Gastrocnemius medialis (tissue), 4 donors: ENCODE data around the gene ENDOV.

Experiments used
- CTCF ChIP-seq, 5 experiments: fragments of 450-650 bp in 3 of 5; fragments of 200-600 bp in 2 of 5; sonication (generic) in 2 of 5; IDR thresholded peaks in 4 of 5; conservative IDR thresholded peaks in 1 of 5; 1 replicate in 4 of 5; 2 replicates in 1 of 5; pipeline ENCODE4 v1.5.1; 2016 to 2019; ENCODE audit warnings: antibody characterized with exemption in 5 of 5, mild to moderate bottlenecking in 3 of 5, moderate library complexity in 3 of 5
- POLR2A ChIP-seq, 2 donors: fragments of 450-650 bp; IDR thresholded peaks; one replicate each; pipeline ENCODE4 v1.6.1; 2017; ENCODE audit warnings: antibody characterized with exemption in 2 of 2, mild to moderate bottlenecking in 2 of 2, moderate library complexity in 2 of 2

- TF ChIP-seq CTCF (IDR thresholded peaks at IDR 0.05 in 4 of 5, conservative IDR thresholded peaks at IDR 0.05 in 1 of 5): peak; percentile 45 to 70 (median 61)
- no peak for TF ChIP-seq POLR2A (IDR thresholded peaks at IDR 0.05)
These were observed 62.9 kb downstream of the ENDOV start for GRCh38 chr17:80477647-80478478.
